HG03045 (cell line): Measurements from ENCODE around the gene NCKAP5L.
"Not testable (repeated sequence)": the region's sequence is repeated elsewhere in the genome, so short reads cannot be mapped to it uniquely, and the experiment has no call there.

Source experiments
- ATAC-seq: cut with Tn5 transposase; IDR thresholded peaks from one replicate; pipeline ENCODE4 v1.9.1; 2021; ENCODE audit warnings: mild to moderate bottlenecking, moderate library complexity; ENCODE audit not compliant: unreplicated experiment

The NCKAP5L gene

GRCh38 chr12:49783917-49784676 lies 44.1 kb downstream of the NCKAP5L start:
- ATAC-seq, result no peak

DNA sequence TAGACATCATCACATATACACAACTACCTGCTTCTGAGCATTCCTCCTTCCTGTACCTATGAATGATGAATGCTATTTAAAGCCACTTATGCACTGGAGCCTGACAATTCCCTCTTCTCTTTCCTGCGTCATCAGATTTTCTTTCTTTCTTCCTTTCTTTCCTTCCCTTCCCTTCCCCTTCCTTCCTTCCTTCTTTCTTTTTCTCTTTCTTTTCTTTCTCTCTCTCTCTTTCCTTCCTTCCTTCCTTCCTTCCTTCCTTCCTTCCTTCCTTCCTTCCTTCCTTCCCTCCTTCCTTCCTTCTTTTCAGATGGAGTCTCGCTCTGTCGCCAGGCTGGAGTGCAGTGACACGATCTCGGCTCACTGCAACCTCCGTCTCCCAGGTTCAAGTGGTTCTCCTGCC lies 47.3 kb downstream of the NCKAP5L start:
- ATAC-seq, result not testable (repeated sequence)

DNA sequence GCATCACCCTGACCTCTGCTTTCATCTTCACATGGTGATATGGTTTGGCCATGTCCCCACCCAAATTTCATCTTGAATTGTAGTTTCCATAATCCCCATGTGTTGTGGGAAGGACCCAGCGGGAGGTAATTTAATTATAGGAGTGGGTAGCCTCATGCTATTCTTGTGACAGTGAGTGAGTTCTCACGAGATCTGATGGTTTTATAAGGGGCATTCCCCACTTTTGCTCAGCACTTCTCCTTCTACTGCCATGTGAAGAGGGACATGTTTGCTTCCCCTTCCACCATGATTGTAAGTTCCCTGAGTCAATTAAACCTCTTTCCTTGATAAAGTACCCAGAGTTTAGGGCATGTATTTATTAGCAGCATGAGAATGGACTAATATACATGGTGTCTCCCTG lies 48.6 kb downstream of the NCKAP5L start:
- no peak for ATAC-seq

DNA sequence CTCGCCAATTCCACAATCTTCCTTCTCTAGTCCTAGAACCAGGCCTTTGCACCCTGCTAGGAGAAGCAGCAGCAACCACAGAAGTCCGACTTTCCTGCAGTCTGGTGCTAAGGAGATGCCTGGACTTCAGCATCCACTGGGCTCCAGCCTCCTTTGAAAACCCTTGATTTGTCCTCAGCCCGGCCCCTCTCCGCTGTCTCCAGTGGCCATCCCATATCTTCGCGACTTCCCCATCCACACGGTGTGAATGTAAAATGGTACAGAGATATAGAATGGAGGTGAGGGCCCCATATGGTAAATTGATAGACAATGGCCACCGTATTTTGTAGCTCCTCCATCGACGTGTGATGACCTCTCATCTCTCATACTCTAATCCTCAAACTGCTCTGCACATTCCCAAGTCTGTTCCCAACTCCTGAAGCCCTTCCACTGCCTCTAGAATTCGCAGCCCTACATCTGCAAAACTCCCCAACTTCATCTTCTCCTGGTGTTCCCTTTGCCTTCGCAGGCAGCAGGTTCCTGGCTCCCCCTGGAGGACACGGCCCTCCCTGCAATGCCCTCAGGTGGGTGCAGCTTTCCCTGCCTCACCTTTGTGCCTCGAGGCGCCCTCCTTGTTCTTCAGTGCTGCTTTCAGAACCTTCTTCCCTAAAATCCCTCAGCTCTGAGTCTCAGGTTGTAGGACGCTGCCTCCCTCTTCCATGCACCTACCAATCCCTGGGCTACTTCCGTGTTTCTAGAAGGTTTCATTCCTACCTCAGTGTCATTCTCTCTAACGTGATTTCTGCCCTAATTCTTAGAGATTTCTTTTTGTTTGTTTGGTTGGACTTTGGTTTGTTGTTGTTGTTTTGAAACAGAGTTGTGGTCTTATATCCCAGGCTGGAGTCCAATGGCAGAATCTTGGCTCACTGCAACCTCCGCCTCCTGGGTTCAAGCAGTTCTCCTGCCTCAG lies 50.1 kb downstream of the NCKAP5L start:
- no peak for ATAC-seq

- no peak for ATAC-seq
Observed at GRCh38 chr12:49777341-49777740, 50.9 kb downstream of the NCKAP5L start.

GRCh38 chr12:49776858-49777257 lies 51.4 kb downstream of the NCKAP5L start:
- no peak for ATAC-seq

- peak; percentile 49 for ATAC-seq
Observed at GRCh38 chr12:49776413-49776812, 51.8 kb downstream of the NCKAP5L start.

GRCh38 chr12:49773102-49773501 lies 55.1 kb downstream of the NCKAP5L start:
- not testable (repeated sequence) for ATAC-seq

GRCh38 chr12:49767333-49767732 lies 60.9 kb downstream of the NCKAP5L start:
- no peak for ATAC-seq

- ATAC-seq, result no peak
Observed at GRCh38 chr12:49766115-49766455, 62.1 kb downstream of the NCKAP5L start.

- no peak for ATAC-seq
Observed at GRCh38 chr12:49764126-49764525, 64.1 kb downstream of the NCKAP5L start.

DNA sequence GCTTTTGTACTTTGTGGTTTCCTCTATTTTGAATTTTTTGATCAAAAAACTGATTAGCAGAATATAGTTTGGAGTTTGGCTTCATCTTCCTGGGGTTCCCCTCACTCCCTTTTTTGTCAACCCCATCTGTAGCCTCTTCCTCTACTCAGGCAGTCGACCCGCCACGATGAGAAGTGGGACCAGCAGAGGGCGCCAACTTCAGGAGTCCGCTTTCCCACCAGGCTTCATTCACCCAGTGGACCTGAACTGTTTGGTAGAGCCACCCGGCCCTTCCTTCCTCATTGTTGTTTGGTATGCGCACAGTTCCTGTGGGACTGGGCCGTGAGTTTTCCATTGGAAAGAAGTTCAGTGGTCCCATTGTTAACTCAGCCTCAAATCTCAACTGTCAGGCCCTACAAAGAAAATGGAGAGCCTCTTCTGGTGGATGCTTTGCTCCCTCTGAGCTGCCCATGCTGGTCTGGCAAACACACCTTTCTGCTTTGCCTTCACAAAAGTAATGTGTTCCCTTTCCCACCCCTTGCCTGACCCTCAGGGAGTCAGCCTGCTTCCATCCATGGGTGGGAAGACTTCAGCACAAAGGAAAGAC lies 65.1 kb downstream of the NCKAP5L start:
- ATAC-seq, result no peak

GRCh38 chr12:49762468-49762847 lies 65.8 kb downstream of the NCKAP5L start:
- no peak for ATAC-seq

GRCh38 chr12:49761677-49762467 lies 66.3 kb downstream of the NCKAP5L start:
- no peak for ATAC-seq

- no peak for ATAC-seq
Observed at GRCh38 chr12:49750996-49751393, 77.2 kb downstream of the NCKAP5L start.

- ATAC-seq, result no peak
Observed at GRCh38 chr12:49750027-49750995, 77.9 kb downstream of the NCKAP5L start.

GRCh38 chr12:49748800-49749199 lies 79.4 kb downstream of the NCKAP5L start:
- no peak for ATAC-seq

- ATAC-seq, result no peak
Observed at GRCh38 chr12:49748306-49748705, 79.9 kb downstream of the NCKAP5L start.

DNA sequence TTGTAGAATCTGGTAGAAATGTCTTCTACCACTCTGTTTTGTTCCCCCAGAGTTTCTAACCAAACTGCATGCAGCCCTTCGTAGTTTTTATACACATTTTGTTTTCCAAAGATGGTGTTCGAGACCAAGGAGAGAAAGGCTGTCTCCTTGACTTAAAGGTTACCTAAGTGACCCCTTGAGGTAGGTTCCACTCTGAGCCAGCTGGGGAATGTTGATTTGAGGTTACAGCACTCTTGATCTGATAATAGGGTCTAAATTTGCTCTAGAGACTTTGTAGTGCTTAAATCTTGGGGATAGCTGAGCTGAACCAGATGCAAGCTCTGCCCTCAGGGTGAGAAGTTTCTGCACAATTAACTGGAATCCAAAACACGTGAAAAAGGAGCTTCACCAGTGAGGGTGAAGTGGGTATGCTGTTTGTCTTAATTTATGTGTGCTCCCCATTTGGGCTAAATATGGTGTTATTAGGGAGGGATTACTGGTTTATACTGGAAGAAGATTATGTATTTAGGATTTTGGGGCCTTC lies 83.8 kb downstream of the NCKAP5L start:
- no peak for ATAC-seq
